Measurements from ENCODE around the gene PRADC1.

Gene PRADC1

DNA sequence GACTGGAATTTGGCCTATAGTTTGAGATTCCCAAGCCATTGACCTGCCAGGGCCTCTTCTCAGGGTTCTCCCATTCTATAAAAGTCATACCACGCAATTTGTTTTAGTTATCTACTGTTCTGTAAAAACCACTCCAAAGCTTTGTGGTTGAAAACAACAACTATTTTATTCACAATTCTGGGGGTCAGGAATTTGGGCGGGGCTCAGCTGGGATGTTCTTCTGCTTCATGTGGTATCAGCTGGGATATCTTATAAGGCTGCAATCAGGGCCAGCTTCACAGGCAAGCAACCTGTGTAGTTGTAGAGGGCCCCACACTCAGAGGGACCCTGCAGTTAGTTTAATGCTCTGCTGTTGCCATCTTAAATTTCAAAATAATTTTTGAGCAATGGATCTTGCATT lies 47.1 kb downstream of the PRADC1 start:
- no peak overlapping the region for H3K4me3 Mint-ChIP-seq
- CTCF ChIA-PET = interaction anchor here (2.8 kb wide), 1 partner anchor 9 kb away, joined by 16 read pairs; no protein-coding TSS in a partner anchor
- peaks cover 59% of the 10 kb centered on the region for H3K27me3 Mint-ChIP-seq
- DNase-seq = no peak
- H3K4me1 Mint-ChIP-seq = peaks cover 3% of the 10 kb centered on the region
- H3K9me3 Mint-ChIP-seq = no peaks in the 10 kb centered on the region
- H3K36me3 Mint-ChIP-seq = no peaks in the 10 kb centered on the region
- H3K27ac Mint-ChIP-seq = no peak overlapping the region

All from activated naive CD4-positive, alpha-beta T cell treated with anti-CD3 and anti-CD28 coated beads, Interleukin-2, amount 10 ng/mL, durations not matched to agents 7 days and 5 days (primary cell).